GM19463 (cell line): ENCODE data around the gene RGSL1.

Experiments used
- ATAC-seq: cut with Tn5 transposase; IDR thresholded peaks from one replicate; pipeline ENCODE4 v1.9.1; 2021; ENCODE audit warnings: mild to moderate bottlenecking, moderate library complexity; ENCODE audit not compliant: unreplicated experiment

RGSL1 gene

GRCh38 chr1:182608845-182609610, 159.1 kb downstream of the RGSL1 start:
- ATAC-seq: no peak
